Natural killer cell (primary cell): Measurements from ENCODE around the gene SERP2. TPM values are rescaled to one million over a fixed set of nuclear protein-coding genes. Genes with fewer than 3 reads are reported as not detected.

Experiments used
- ATAC-seq, 3 donors: fragments of 150-1000 bp in 2 of 3; fragments of 200-7000 bp in 1 of 3; cut with Tn5 transposase; 1 replicate in 1 of 3; 2 replicates in 2 of 3; pipeline ENCODE4 v1.10.0; 2021; ENCODE audit warnings: mild to moderate bottlenecking in 2 of 3, moderate library complexity in 2 of 3
- DNase-seq, 2 donors: peaks; one replicate each; pipeline versions ENCODE4 v3.0.0 to v3.0.0-alpha.2; 2013 to 2021; ENCODE audit warnings: mixed read lengths in 1 of 2
- H3K27ac ChIP-seq: one replicate; pipeline ENCODE4 v1.5.1; 2013; ENCODE audit warnings: mild to moderate bottlenecking, low read length
- H3K27me3 ChIP-seq: one replicate; pipeline ENCODE4 v1.6.1; 2013; ENCODE audit warnings: low read length; ENCODE audit not compliant: control insufficient read depth, insufficient read depth
- H3K36me3 ChIP-seq: one replicate; pipeline ENCODE4 v1.6.1; 2013; ENCODE audit warnings: low read length; ENCODE audit not compliant: control insufficient read depth, insufficient read depth
- H3K4me1 ChIP-seq: one replicate; pipeline ENCODE4 v1.6.1; 2013; ENCODE audit warnings: low read length; ENCODE audit not compliant: control insufficient read depth, insufficient read depth
- H3K4me3 ChIP-seq: one replicate; pipeline ENCODE4 v1.5.1; 2013; ENCODE audit warnings: low read length
- H3K9me3 ChIP-seq: one replicate; pipeline ENCODE4 v1.6.1; 2013; ENCODE audit warnings: low read length; ENCODE audit not compliant: control insufficient read depth, insufficient read depth
- H3K27ac Mint-ChIP-seq, 2 donors: one replicate each; pipeline ENCODE4 v1.8.0; 2022; ENCODE audit warnings: mild to moderate bottlenecking in 2 of 2, mixed read lengths in 2 of 2, moderate library complexity in 1 of 2
- H3K27me3 Mint-ChIP-seq, 2 donors: one replicate each; pipeline ENCODE4 v1.8.0; 2022; ENCODE audit warnings: low read depth in 2 of 2, mixed read lengths in 2 of 2
- H3K36me3 Mint-ChIP-seq: one replicate; pipeline ENCODE4 v1.8.0; 2022; ENCODE audit warnings: mixed read lengths
- H3K4me1 Mint-ChIP-seq, 2 donors: one replicate each; pipeline ENCODE4 v1.8.0; 2022; ENCODE audit warnings: mixed read lengths in 2 of 2
- H3K4me3 Mint-ChIP-seq: one replicate; pipeline ENCODE4 v1.8.0; 2022; ENCODE audit warnings: mild to moderate bottlenecking, moderate library complexity, mixed read lengths
- H3K9me3 Mint-ChIP-seq, 2 donors: one replicate each; pipeline ENCODE4 v1.8.0; 2022; ENCODE audit warnings: mixed read lengths in 2 of 2
- WGBS: methylation state at CpG from one replicate; pipeline ENCODE4 v1.1.7; 2013; ENCODE audit warnings: missing lambda C conversion rate; ENCODE audit not compliant: insufficient coverage; 5-methylcytosine and 5-hydroxymethylcytosine counted together
- intact Hi-C: fragments of 100-400 bp; cut with micrococcal nuclease; formaldehyde crosslinking; loops from one replicate; pipeline ENCODE4 v1.14.2; 2022
- total RNA-seq, 4 donors: library from RNA; stranded (reverse); fragments of 120-200 nt in 1 of 4; gene quantifications; one replicate each; pipeline versions ENCODE4 v1.2.3 to v1.2.4, GENCODE V29; 2013 to 2022
- TF ChIP-seq, protein P1 (sequence below): fragments of 200-600 bp; IDR thresholded peaks from one replicate; pipeline ENCODE4 v1.8.0; 2022; ENCODE audit warnings: antibody characterized with exemption

Gene SERP2
- total RNA-seq, 3 donors from 2014 or later (not counting 1 experiment from before 2014, with no cell fraction given): 2.0 to 4.1 (median 3.2) TPM

DNA sequence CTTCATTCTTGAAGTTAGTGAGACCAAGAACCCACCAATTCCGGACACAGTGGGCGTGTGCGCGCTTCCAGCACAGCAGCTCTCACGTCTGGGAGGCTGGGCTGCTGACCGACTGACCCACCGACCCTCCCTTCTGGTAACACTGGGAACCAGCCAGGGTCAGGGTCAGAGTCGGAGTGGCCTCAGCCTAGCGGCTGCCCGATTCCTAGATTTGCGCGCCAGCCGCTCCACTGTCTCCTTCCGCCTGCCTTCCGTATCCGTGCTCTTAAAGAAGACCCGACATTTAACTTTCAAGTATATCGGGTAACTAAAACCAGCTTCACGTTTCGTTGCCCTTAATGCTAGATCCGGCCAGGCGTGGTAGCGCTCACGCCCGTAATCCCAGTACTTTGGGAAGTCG is 41.1 kb downstream of the SERP2 start:
- WGBS: 95% methylated on average over 26 of the region's 26 CpGs
- Mint-ChIP-seq H3K9me3 (no peaks in the 10 kb centered on the region), H3K27ac (no peak overlapping the region), H3K27me3 (peaks cover 0 to 10% of the 10 kb centered on the region in 2 donors), H3K4me1 (no peaks in the 10 kb centered on the region), H3K4me3 (no peak overlapping the region), H3K36me3 (no peaks in the 10 kb centered on the region)
- Histone ChIP-seq H3K4me1 (no peaks in the 10 kb centered on the region), H3K36me3 (no peaks in the 10 kb centered on the region), H3K27ac (no peak overlapping the region), H3K9me3 (no peaks in the 10 kb centered on the region), H3K4me3 (no peak overlapping the region), H3K27me3 (no peaks in the 10 kb centered on the region)
- intact Hi-C loops: no loop called here
- DNase-seq (no peak), ATAC-seq (no peak)
- TF ChIP-seq, protein P1, sequence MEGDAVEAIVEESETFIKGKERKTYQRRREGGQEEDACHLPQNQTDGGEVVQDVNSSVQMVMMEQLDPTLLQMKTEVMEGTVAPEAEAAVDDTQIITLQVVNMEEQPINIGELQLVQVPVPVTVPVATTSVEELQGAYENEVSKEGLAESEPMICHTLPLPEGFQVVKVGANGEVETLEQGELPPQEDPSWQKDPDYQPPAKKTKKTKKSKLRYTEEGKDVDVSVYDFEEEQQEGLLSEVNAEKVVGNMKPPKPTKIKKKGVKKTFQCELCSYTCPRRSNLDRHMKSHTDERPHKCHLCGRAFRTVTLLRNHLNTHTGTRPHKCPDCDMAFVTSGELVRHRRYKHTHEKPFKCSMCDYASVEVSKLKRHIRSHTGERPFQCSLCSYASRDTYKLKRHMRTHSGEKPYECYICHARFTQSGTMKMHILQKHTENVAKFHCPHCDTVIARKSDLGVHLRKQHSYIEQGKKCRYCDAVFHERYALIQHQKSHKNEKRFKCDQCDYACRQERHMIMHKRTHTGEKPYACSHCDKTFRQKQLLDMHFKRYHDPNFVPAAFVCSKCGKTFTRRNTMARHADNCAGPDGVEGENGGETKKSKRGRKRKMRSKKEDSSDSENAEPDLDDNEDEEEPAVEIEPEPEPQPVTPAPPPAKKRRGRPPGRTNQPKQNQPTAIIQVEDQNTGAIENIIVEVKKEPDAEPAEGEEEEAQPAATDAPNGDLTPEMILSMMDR: no peak

DNA sequence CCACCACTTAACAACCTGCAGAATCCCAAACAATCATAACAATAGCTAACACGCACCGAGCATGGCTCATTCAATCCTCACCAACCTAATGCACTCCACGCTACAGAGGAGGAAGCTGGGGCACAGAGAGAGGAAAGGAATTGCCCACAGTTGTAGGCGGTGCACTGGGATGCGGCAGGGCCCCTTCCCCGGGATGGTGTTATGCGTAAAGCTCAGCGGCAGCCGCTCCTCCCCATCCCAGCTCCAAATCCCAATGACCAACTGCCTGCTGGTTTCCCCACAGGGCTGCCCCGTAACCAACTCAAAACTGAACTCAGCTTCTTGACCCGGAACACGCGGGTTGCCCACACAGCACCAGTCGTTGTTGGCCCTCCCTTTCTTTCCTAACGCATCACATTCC is 42.2 kb downstream of the SERP2 start:
- TF ChIP-seq, protein P1: no peak
- H3K9me3 ChIP-seq: no peaks in the 10 kb centered on the region
- no peaks in the 10 kb centered on the region for H3K27me3 ChIP-seq
- intact Hi-C loops: no loop called here
- Mint-ChIP-seq H3K27ac (no peak overlapping the region), H3K4me1 (no peaks in the 10 kb centered on the region), H3K27me3 (peaks cover 0 to 5% of the 10 kb centered on the region in 2 donors), H3K4me3 (no peak overlapping the region), H3K36me3 (no peaks in the 10 kb centered on the region), H3K9me3 (no peaks in the 10 kb centered on the region)
- ATAC-seq: no peak
- no peaks in the 10 kb centered on the region for H3K36me3 ChIP-seq
- 87% methylated on average over 15 of the region's 15 CpGs for WGBS
- no peak overlapping the region for H3K4me3 ChIP-seq
- DNase-seq: no peak
- H3K27ac ChIP-seq: no peak overlapping the region
- H3K4me1 ChIP-seq: no peaks in the 10 kb centered on the region

DNA sequence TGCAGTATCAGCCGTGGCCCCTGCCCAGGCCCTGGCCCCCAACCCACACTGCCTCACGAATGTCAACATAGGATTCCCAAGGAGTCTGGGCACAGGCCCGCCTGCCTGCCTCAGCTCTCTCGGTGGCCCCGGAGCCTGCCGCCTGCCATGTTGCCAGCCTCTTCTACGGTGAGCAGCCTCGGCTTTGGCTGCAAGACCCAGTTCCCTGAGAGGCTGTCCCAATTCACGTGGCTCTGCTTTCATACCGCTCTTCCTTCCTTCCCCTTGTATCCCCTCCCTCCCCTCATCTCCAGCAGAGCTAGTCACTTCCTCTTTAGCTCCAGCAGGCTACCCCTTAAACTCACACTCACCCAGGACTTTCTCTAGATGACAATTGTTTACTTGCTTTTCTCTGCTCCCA is 42.7 kb downstream of the SERP2 start:
- no peak overlapping the region for H3K4me3 ChIP-seq
- 57% methylated on average over 10 of the region's 10 CpGs for WGBS
- no peaks in the 10 kb centered on the region for H3K36me3 Mint-ChIP-seq
- H3K9me3 Mint-ChIP-seq: no peaks in the 10 kb centered on the region
- TF ChIP-seq, protein P1: no peak
- intact Hi-C loops: no loop called here
- H3K9me3 ChIP-seq: no peaks in the 10 kb centered on the region
- H3K27ac Mint-ChIP-seq: no peak overlapping the region
- peak in 1 of 3 donors; percentile 56 for ATAC-seq
- no peaks in the 10 kb centered on the region for H3K4me1 ChIP-seq
- peaks cover 0 to 5% of the 10 kb centered on the region in 2 donors for H3K27me3 Mint-ChIP-seq
- no peak for DNase-seq
- no peaks in the 10 kb centered on the region for H3K27me3 ChIP-seq
- no peak overlapping the region for H3K27ac ChIP-seq
- H3K4me1 Mint-ChIP-seq: no peaks in the 10 kb centered on the region
- H3K4me3 Mint-ChIP-seq: no peak overlapping the region
- no peaks in the 10 kb centered on the region for H3K36me3 ChIP-seq

DNA sequence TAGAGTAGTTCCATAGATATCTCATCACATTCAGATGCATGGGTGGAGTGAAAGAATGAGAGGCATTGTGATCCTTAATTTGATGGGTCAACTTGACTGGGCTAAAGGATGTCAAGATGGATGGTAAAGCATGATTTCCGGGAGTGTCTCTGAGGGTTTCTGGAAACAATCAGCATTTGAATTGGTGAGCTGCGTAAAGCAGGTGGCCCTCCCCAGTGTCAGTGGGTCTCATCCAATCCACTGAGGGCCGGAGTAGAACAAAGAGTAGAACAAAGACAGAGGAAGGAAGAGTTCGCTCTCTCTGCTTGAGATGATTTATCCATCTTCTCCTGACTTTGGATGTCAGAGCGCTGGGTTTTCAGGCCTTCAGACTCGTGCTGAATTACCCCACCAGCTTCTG is 43.1 kb downstream of the SERP2 start:
- Mint-ChIP-seq H3K36me3 (no peaks in the 10 kb centered on the region), H3K27ac (no peak overlapping the region), H3K4me1 (no peaks in the 10 kb centered on the region)

More for the DNA sequence above, 43.1 kb downstream of the SERP2 start:
- no peaks in the 10 kb centered on the region for H3K9me3 Mint-ChIP-seq
- ATAC-seq: no peak
- Histone ChIP-seq H3K27ac (no peak overlapping the region), H3K36me3 (no peaks in the 10 kb centered on the region), H3K4me3 (no peak overlapping the region), H3K4me1 (no peaks in the 10 kb centered on the region), H3K9me3 (no peaks in the 10 kb centered on the region), H3K27me3 (no peaks in the 10 kb centered on the region)
- TF ChIP-seq, protein P1: no peak
- intact Hi-C loops: no loop called here
- no peak for DNase-seq
- 94% methylated on average over 6 of the region's 6 CpGs for WGBS
- peaks cover 0 to 5% of the 10 kb centered on the region in 2 donors for H3K27me3 Mint-ChIP-seq
- H3K4me3 Mint-ChIP-seq: no peak overlapping the region
